ENCODE measurements around the gene ACSF3.

Gene ACSF3

DNA sequence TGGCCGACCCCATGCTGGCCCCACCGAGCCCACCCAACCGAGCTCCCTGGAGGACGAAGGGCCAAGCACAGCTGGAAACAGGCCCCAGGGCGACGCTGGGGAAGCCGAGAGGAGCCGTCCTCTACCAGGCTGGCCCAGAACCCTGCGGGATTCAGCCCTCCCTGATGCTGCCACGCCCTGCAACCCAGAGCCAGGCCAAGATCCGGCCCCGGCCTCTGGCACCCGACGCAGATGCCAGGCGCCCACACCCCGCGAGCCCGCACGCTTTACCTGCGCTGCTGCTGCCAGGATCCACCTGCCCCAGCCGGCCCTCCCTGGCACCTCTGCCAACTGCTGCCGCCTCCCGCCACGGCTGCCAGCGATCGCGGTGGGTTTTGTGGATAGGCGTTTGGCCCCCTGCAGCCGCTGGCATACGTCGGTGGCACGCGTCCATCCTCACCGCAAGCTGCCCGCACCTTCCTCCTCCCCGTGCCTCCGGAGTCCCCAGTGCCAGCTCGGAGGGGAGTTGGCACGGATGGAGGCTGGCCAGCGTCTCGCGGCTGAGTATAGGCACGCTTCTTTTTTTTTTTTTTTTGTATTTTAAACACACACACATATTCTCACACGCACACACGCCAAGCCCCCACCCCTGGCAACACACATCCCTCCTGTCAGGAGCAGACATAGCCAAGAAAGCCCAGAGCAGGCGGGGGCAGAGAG, 41.3 kb upstream of the ACSF3 start:
- Histone ChIP-seq H3K9me3 (ENCODE audit: low read length) (no peaks in the 10 kb centered on the region), H3K9ac (ENCODE audit: low read length) (no peak overlapping the region), H3K9me2 (ENCODE audit: low read depth, low read length) (no peaks in the 10 kb centered on the region), H3K79me2 (ENCODE audit: insufficient read depth, low read length) (no peaks in the 10 kb centered on the region), H2AFZ (ENCODE audit: low read length) (no peak overlapping the region), H3K36me3 (ENCODE audit: insufficient read depth, low read length) (no peaks in the 10 kb centered on the region), H3K4me3 (ENCODE audit: low read depth, low read length, poor library complexity, severe bottlenecking) (no peak overlapping the region), H3K27ac (ENCODE audit: low read depth, low read length, poor library complexity, severe bottlenecking) (no peak overlapping the region), H4K20me1 (ENCODE audit: insufficient read depth, low read length) (no peaks in the 10 kb centered on the region), H3K4me2 (ENCODE audit: low read length) (no peak overlapping the region), H3K27me3 (ENCODE audit: insufficient read depth, low read length) (no peaks in the 10 kb centered on the region; the same call in 1 of the 2 replicates), H3K4me1 (ENCODE audit: insufficient read depth, low read length, severe bottlenecking) (no peaks in the 10 kb centered on the region), H3F3A (ENCODE audit: insufficient read depth, low read length) (no peaks in the 10 kb centered on the region)
- TF ChIP-seq, protein P1, sequence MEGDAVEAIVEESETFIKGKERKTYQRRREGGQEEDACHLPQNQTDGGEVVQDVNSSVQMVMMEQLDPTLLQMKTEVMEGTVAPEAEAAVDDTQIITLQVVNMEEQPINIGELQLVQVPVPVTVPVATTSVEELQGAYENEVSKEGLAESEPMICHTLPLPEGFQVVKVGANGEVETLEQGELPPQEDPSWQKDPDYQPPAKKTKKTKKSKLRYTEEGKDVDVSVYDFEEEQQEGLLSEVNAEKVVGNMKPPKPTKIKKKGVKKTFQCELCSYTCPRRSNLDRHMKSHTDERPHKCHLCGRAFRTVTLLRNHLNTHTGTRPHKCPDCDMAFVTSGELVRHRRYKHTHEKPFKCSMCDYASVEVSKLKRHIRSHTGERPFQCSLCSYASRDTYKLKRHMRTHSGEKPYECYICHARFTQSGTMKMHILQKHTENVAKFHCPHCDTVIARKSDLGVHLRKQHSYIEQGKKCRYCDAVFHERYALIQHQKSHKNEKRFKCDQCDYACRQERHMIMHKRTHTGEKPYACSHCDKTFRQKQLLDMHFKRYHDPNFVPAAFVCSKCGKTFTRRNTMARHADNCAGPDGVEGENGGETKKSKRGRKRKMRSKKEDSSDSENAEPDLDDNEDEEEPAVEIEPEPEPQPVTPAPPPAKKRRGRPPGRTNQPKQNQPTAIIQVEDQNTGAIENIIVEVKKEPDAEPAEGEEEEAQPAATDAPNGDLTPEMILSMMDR (IDR thresholded peaks at IDR 0.05; ENCODE audit: low read length) = no peak
- no peak for TF ChIP-seq EZH2 (IDR thresholded peaks at IDR 0.05; ENCODE audit: borderline replicate concordance, low read length)

DNA sequence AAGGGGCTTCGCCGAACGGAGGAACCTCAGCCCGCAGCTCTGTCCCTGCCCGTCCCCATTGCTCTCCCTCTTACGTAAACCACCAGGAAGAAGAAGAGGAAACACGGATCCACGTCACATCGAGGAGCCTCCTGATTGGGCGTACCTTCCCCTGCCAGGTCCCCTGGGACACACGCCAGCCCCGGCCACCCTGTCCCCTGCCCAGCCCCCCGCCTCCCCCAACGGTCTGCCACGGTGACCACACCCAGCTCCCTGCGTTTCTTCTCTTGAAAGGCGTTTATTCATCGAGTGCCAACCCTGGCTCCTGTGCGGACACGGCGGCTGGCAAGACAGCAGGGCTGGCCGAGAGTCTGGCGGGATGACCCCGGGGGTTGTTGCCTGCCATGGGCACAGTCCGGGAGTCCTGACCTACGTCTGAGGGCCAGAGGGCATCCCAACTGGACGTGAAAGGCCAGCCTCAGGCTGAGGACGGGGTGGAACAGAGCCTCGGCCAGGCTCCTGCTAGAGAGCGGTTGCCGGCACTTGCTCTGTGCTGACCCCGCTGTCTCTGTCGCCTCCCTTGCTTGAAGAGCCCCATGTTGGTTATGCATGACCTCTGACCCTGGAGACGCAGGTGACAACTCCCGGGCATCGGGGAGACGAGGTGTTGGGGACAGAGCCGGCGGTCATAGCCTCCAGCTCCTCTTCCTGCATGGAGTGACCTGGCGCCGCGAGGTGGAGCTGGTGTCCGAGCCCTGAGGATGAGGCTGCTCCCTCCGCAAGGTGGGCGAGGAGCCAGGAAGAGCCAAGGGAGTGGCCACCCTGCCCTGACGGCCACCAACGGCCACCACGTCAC, 40.5 kb upstream of the ACSF3 start:
- Histone ChIP-seq H3F3A (ENCODE audit: insufficient read depth, low read length) (no peaks in the 10 kb centered on the region), H3K27ac (ENCODE audit: low read depth, low read length, poor library complexity, severe bottlenecking) (no peak overlapping the region), H3K4me2 (ENCODE audit: low read length) (no peak overlapping the region), H3K27me3 (ENCODE audit: insufficient read depth, low read length) (no peaks in the 10 kb centered on the region; the same call in 1 of the 2 replicates), H3K36me3 (ENCODE audit: insufficient read depth, low read length) (no peaks in the 10 kb centered on the region), H3K9ac (ENCODE audit: low read length) (no peak overlapping the region), H4K20me1 (ENCODE audit: insufficient read depth, low read length) (no peaks in the 10 kb centered on the region), H3K4me3 (ENCODE audit: low read depth, low read length, poor library complexity, severe bottlenecking) (no peak overlapping the region), H3K4me1 (ENCODE audit: insufficient read depth, low read length, severe bottlenecking) (no peaks in the 10 kb centered on the region), H2AFZ (ENCODE audit: low read length) (no peak overlapping the region), H3K79me2 (ENCODE audit: insufficient read depth, low read length) (no peaks in the 10 kb centered on the region), H3K9me2 (ENCODE audit: low read depth, low read length) (no peaks in the 10 kb centered on the region), H3K9me3 (ENCODE audit: low read length) (no peaks in the 10 kb centered on the region)
- TF ChIP-seq, protein P1 (IDR thresholded peaks at IDR 0.05; ENCODE audit: low read length) = no peak
- no peak for TF ChIP-seq EZH2 (IDR thresholded peaks at IDR 0.05; ENCODE audit: borderline replicate concordance, low read length)

DNA sequence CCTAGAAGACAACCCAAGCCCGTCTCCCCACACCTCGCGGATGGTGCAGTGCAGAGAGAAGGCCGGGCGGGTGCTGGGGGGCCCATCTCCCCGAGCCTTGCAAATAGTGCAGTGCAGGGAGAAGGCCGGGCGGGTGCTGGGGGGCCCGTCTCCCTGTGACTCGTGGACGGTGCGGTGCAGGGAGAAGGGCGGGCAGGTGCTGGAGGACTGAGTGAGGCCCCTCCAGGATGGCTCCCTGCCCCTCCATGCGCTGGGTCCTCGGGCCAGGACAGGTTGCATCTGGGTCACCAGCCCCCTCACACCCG, 40.0 kb upstream of the ACSF3 start:
- Histone ChIP-seq H3F3A (ENCODE audit: insufficient read depth, low read length) (no peaks in the 10 kb centered on the region), H3K27ac (ENCODE audit: low read depth, low read length, poor library complexity, severe bottlenecking) (no peak overlapping the region), H3K36me3 (ENCODE audit: insufficient read depth, low read length) (no peaks in the 10 kb centered on the region), H3K4me2 (ENCODE audit: low read length) (no peak overlapping the region), H3K27me3 (ENCODE audit: insufficient read depth, low read length) (no peaks in the 10 kb centered on the region; the same call in 1 of the 2 replicates), H3K4me3 (ENCODE audit: low read depth, low read length, poor library complexity, severe bottlenecking) (no peak overlapping the region), H4K20me1 (ENCODE audit: insufficient read depth, low read length) (no peaks in the 10 kb centered on the region), H3K9me3 (ENCODE audit: low read length) (no peaks in the 10 kb centered on the region), H3K9ac (ENCODE audit: low read length) (no peak overlapping the region), H3K4me1 (ENCODE audit: insufficient read depth, low read length, severe bottlenecking) (no peaks in the 10 kb centered on the region), H3K9me2 (ENCODE audit: low read depth, low read length) (no peaks in the 10 kb centered on the region), H3K79me2 (ENCODE audit: insufficient read depth, low read length) (no peaks in the 10 kb centered on the region), H2AFZ (ENCODE audit: low read length) (no peak overlapping the region)
- TF ChIP-seq, protein P1 (IDR thresholded peaks at IDR 0.05; ENCODE audit: low read length) = no peak
- TF ChIP-seq EZH2 (IDR thresholded peaks at IDR 0.05; ENCODE audit: borderline replicate concordance, low read length) = no peak

Measured in OCI-LY1 (cell line).